Neutrophil (primary cell): Measurements from ENCODE around the gene AKAP11.

Source experiments
- H3K27ac ChIP-seq: fragments of 200-600 bp; sonication (generic); 2 replicates; pipeline ENCODE4 v1.5.1; 2016; ENCODE audit warnings: mild to moderate bottlenecking, moderate library complexity
- H3K27me3 ChIP-seq: fragments of 200-600 bp; sonication (generic); 2 replicates; pipeline ENCODE4 v1.6.0; 2016; ENCODE audit warnings: mild to moderate bottlenecking
- H3K36me3 ChIP-seq: fragments of 200-600 bp; sonication (generic); 2 replicates; pipeline ENCODE4 v1.5.1; 2017
- H3K4me1 ChIP-seq, 2 experiments: fragments of 200-600 bp in 1 of 2; sonication (generic) in 1 of 2; 1 replicate in 1 of 2; 2 replicates in 1 of 2; pipeline versions ENCODE4 v1.5.1 to v1.6.1; 2013 to 2016; ENCODE audit warnings: low read depth in 1 of 2, low read length in 1 of 2, mild to moderate bottlenecking in 1 of 2, moderate library complexity in 1 of 2; ENCODE audit not compliant: control insufficient read depth in 1 of 2, insufficient read depth in 1 of 2
- H3K4me3 ChIP-seq, 2 experiments: fragments of 200-600 bp in 1 of 2; sonication (generic) in 1 of 2; 1 replicate in 1 of 2; 2 replicates in 1 of 2; pipeline ENCODE4 v1.5.1; 2013 to 2016; ENCODE audit warnings: low read depth in 1 of 2, low read length in 1 of 2, mild to moderate bottlenecking in 1 of 2, moderate library complexity in 1 of 2
- H3K9me3 ChIP-seq: fragments of 200-600 bp; sonication (generic); 2 replicates; pipeline ENCODE4 v1.5.1; 2016
- CTCF ChIP-seq: fragments of 200-600 bp; sonication (generic); IDR thresholded peaks from 2 replicates; pipeline ENCODE4 v1.5.1; 2016; ENCODE audit warnings: antibody characterized with exemption

Gene AKAP11

DNA sequence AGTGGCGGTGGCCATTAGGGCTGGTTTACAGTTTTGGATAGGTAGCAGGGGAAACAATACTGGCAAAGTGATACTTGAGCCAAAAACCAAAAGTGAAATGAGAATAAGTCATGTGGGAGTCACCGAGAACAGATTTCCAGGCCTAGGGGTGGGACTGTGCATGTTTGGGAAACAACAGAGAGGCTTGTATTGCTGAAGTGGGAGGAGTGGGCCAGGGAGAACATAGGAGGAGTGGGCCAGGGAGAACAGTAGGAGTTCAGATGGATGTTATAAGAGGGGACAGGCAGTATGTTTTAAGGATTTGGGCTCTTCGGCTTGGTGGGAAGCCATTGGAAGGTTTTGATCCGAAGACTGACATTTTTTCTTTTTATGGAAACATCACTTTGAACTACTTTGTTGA is 35.5 kb downstream of the AKAP11 start:
- no peak for TF ChIP-seq CTCF
- Histone ChIP-seq H3K27me3 (no peaks in the 10 kb centered on the region), H3K9me3 (no peaks in the 10 kb centered on the region), H3K4me1 (no peaks in the 10 kb centered on the region), H3K36me3 (peaks cover 42% of the 10 kb centered on the region), H3K27ac (no peak overlapping the region), H3K4me3 (no peak overlapping the region)

DNA sequence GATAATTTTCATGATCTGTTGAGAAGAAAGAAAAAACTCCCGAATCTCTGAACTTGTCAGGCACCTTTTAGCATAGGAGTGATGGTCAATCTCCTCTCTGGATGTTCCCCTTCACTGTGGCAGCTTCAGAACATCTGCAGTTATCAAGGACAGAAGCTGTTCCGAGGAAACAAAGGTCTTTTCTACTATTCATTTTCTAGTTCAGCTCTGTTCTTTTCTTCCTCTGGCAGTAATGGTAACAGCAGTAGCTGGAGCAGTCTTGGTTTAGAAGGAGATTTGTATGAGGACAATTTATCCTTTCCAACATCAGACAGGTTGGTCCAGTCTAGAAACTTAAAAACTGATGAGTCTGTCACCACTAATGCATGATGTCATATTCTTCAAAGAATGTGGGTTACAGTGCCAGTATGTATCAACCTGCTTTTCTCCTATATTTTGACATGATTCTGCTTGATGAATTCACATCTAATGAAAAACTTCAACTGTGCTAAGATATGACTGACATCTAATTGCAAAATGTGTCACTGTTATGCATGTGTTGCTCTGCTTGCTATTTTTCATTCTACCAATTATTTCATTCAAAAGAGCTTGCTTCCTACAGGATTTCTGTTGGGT is 41.0 kb downstream of the AKAP11 start:
- H3K27ac ChIP-seq: no peak overlapping the region
- no peaks in the 10 kb centered on the region for H3K27me3 ChIP-seq
- no peak overlapping the region for H3K4me3 ChIP-seq
- H3K9me3 ChIP-seq: no peaks in the 10 kb centered on the region
- no peaks in the 10 kb centered on the region for H3K4me1 ChIP-seq
- H3K36me3 ChIP-seq: peaks cover 36% of the 10 kb centered on the region
- TF ChIP-seq CTCF: no peak

DNA sequence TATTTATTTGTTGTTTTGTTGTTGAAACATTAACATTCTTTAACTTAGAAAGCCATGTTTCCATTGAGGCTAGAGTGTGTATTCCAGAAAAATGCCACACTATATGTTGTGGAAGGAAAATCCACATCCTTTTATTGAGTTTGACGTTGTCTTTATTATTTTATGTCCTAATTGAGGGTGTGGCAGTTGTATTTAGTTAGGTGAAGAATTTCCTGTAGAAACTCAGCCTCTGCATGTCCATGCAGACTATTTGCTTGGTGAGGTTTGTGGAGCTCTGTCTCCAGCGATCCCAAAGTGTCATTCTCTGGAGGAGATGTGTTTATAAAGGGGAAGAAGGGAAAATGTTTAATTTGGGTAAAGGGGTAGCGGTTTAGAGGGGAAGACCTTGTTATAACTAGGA is 46.6 kb downstream of the AKAP11 start:
- Histone ChIP-seq H3K27me3 (no peaks in the 10 kb centered on the region), H3K9me3 (no peaks in the 10 kb centered on the region), H3K27ac (no peak overlapping the region), H3K4me3 (no peak overlapping the region), H3K36me3 (peaks cover 15% of the 10 kb centered on the region), H3K4me1 (no peaks in the 10 kb centered on the region)
- no peak for TF ChIP-seq CTCF

DNA sequence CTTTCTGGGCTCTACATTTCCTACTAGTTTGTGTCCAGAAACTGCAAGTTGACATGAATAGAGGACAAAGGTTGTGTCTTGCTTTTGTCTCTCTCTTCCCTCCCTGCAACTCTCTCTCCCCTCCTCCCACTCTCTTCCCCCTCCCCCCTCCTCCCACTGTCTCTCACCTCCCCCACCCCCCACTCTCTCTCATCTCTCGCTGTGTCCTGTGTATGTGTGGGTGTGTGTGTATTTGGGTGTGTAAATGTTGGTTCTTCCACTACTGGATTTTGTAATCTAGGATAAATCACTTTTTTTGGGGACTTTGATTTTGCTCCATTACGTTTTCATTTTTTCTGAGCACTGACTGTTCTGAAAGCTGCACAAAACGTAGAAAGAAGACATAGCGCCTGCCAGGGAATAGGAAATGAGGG is 48.4 kb downstream of the AKAP11 start:
- H3K9me3 ChIP-seq: no peaks in the 10 kb centered on the region
- H3K4me3 ChIP-seq: no peak overlapping the region
- H3K4me1 ChIP-seq: no peaks in the 10 kb centered on the region
- no peak overlapping the region for H3K27ac ChIP-seq
- TF ChIP-seq CTCF: no peak
- H3K36me3 ChIP-seq: peaks cover 9% of the 10 kb centered on the region
- H3K27me3 ChIP-seq: no peaks in the 10 kb centered on the region

- no peak for TF ChIP-seq CTCF
- Histone ChIP-seq H3K36me3 (peaks cover 2% of the 10 kb centered on the region), H3K4me1 (peaks cover 0 to 2% of the 10 kb centered on the region in 2 experiments), H3K27me3 (no peaks in the 10 kb centered on the region), H3K9me3 (no peaks in the 10 kb centered on the region), H3K4me3 (no peak overlapping the region), H3K27ac (no peak overlapping the region)
Measured at GRCh38 chr13:42322806-42323205, 50.9 kb downstream of the AKAP11 start.
